HG02610 (cell line): Measurements from ENCODE around the gene FAM193B.

Source experiments
- ATAC-seq: cut with Tn5 transposase; IDR thresholded peaks from one replicate; pipeline ENCODE4 v1.9.1; 2021; ENCODE audit warnings: mild to moderate bottlenecking, moderate library complexity; ENCODE audit not compliant: unreplicated experiment

The FAM193B gene

DNA sequence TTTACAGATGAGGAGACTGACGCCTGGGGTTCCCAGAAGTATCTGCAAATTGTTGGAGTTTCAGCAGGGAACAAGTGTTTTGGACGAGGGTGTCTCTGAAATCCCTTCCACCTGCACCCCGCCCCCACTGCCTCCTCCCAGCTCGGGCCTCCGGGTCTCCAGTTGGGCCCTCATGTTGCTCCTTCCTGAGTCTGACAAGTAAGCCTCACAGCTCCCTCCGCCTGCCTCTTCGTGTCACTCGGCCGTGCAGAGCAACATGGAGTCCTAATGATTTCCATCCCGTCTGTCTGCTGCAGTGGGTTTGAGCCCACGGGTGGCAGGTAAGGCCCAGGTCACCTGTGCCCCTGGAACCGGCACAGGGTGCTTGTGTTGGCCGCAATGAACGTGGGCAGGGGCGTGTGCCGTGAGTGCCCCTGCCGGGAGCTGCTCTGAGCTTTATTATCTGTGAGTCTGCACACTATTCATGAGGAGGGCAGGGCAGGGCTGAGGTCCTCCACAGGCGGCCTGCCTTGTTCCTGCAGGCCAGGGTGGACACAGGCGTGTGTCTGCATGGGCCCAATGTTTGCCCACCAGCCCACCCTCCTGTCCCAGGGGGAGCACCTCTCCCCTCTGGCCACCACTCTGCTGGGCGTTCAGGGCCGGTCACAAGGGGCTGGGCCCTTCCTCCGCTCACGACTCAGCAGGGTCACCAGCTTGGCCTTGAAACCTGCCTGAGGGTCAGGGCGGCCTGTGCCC lies 50.8 kb downstream of the FAM193B start:
- ATAC-seq: no peak

- ATAC-seq: no peak
These were observed 51.5 kb downstream of the FAM193B start for GRCh38 chr5:177502886-177503285.

DNA sequence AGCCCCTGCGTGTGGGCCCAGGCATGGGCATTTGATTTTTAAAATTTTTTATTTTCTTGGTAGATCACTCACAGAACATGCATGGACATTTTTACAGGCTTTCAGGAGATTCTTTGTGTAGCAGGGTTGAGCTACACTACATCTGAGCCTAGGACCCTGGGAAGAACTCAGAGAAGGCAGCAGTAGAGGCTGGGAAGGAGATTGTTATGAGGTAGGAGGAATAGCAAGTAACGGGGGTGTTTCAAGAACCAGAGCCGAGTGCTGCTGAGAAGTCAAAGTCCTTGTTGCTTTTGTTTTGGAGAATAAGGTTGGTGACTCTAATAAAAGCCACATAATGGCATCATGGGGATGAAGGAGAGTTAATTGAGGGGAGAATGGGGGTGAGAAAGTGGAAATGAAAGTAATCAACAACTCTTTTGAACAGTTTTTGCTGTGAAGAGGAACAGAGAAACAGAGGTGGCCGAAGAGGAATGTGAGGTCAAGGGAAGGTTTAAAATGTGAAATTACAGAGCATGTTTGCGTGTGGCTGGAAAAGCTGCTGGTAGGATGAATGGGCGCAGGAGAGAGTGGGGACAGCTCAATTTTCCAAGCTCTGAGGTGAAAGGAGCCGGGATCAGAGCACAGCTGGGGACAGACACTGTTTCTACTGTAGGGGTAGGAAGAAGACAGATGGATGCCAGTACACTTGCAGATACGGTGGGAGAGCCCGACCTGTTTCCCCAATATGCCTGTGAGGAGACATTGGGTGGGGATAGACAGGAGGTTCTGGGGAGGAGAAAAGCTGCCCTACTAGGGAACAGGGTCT lies 52.3 kb downstream of the FAM193B start:
- no peak for ATAC-seq

- no peak for ATAC-seq
These were observed 53.5 kb downstream of the FAM193B start for GRCh38 chr5:177500685-177501522.

- no peak for ATAC-seq
These were observed 54.5 kb downstream of the FAM193B start for GRCh38 chr5:177499842-177500241.

DNA sequence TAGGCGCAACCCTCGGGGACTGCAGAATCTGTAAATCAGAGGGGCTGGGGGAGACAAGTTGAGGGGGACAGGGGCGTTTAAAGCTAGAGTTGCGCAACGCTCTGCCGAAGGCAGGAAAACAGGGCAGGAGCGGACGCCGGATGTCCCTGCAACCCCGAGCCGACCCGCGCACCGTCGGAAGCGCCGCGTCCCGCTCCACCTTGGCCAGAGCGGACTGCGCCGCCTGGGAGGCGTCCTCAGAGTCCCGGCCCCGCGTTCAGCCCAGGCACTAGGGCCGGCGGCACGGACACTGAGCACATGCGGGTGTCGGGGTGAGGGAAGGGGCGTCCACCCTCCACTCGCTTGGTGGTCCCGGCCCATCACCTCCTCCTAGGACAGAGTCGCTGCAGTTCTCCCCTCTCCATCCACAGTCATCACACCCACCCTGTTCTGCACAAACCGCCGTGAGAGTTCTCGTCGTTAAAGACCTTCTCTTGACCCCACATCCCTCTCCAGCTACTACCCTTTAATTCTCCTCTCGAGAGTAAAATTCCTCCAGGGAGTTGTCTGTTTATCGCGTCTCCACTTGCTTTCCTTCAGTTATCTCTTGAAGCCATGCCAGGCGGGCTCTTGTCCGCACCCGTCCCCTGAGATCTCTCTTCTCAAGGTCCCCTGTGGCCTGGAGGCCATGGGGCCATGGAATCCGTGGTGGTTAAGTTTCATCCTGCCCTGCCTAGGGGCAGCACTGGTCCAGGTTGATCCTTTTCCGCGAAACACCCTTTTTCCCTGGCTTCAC lies 56.2 kb downstream of the FAM193B start:
- ATAC-seq: no peak

- peak; percentile 74 for ATAC-seq
These were observed 56.9 kb downstream of the FAM193B start, which contains the start of gene PDLIM7 for GRCh38 chr5:177497292-177498012. TSS of gene PDLIM7 (minus strand) at chr5:177497604. CDS start at chr5:177496512, 1,092 bp downstream.

- ATAC-seq: no peak
These were observed 57.6 kb downstream of the FAM193B start for GRCh38 chr5:177496727-177497291.

- no peak for ATAC-seq
These were observed 58.2 kb downstream of the FAM193B start for GRCh38 chr5:177496070-177496726.

GRCh38 chr5:177495243-177496060 lies 58.9 kb downstream of the FAM193B start:
- no peak for ATAC-seq

DNA sequence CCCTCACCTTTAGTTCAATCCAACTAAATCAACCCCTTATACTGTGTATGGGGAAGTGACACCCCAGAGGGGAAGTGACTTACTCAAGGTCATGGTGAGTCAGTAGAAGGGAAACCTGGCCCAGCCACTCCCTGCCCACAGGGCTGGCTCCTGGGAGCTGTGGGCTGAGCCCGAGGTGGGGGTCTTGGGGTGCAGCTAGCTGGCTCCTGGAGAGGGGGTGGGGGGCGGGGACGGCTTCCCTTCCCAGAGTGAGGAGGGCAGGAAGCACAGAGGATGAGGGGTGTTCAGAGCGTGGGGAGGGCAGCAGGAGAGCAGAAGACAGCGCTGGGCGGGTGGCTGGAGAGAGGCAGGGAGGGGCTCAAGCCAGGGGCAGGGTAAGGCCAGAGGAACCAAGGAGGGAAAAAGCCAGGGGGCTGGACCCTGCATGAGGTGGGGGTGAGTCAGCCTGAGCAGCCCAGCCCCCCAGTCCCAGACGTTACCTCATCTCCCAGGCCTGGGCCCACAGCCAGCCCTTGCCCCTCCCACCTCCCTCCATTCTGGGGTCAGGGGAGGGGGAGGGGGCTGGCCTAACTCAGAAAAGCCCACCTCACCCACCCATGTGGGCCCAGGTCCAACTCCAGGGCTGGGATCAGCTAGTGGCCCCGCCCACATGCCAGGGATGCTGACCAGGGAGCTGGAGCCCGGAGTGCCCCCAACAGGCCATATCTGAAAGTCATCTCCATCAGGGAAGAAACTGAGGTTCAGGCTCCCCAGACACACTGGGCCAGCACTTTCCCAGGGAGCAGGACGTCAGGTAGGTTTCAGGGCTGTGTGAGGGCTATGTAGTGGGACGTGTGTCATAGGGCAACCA lies 59.8 kb downstream of the FAM193B start:
- ATAC-seq: no peak

- no peak for ATAC-seq
These were observed 60.5 kb downstream of the FAM193B start for GRCh38 chr5:177493795-177494345.

DNA sequence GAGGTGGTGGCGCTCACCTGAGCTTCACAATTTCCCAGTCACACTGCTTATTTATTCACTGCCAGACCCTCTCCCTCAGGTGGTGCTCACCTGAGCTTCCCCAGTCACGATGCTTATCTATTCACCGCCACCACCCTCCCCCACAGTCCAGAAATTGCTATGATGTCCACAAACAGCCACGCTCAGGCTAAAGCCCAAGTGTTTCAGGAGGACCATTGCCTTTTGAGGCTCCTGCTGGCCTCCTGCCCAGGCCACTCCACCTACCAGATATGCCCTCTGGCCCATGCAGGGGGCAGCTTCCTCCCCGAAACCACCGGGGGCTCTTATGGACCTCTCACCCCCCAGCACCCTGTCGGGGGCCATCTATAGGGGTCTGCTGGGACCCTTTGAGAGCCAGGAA lies 61.5 kb downstream of the FAM193B start:
- ATAC-seq: no peak

GRCh38 chr5:177491983-177492746 lies 62.2 kb downstream of the FAM193B start:
- no peak for ATAC-seq

- no peak for ATAC-seq
These were observed 62.9 kb downstream of the FAM193B start for GRCh38 chr5:177491429-177491945.

- ATAC-seq: no peak
These were observed 63.4 kb downstream of the FAM193B start for GRCh38 chr5:177490992-177491391.
